OCI-LY3 (cell line): ENCODE measurements around the gene IFNAR1.

Experiments used
- EZH2phosphoT487 ChIP-seq: fragments of 200-600 bp; shearing (Covaris generic); IDR thresholded peaks from 2 replicates; pipeline ENCODE4 v1.6.1; 2018; ENCODE audit warnings: antibody characterized with exemption, mixed run types, low read depth
- TF ChIP-seq, protein P1 (sequence below): fragments of 200-600, 300-600 bp; sonication (generic); IDR thresholded peaks from 2 replicates; pipeline ENCODE4 v1.5.1; 2014; ENCODE audit warnings: antibody characterized with exemption, low read length, low read depth

DNA sequence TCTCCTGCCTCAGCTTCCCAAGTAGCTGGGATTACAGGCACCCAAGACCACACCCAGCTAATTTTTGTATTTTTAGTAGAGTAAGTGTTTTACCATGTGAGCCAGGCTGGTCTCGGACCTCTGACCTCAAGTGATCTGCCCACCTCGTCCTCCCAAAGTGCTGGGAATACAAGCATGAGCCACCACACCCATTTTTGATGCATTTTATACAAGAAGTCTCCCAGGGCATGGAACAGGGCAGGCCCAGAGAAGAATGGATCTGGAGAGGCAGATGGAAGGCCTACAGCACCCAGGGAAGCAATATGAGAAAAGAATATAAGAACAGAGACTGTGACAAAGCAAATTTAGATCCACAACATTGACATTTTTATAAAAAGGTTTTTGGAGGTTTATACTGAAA is 18.8 kb upstream of the IFNAR1 start:
- TF ChIP-seq, protein P1, sequence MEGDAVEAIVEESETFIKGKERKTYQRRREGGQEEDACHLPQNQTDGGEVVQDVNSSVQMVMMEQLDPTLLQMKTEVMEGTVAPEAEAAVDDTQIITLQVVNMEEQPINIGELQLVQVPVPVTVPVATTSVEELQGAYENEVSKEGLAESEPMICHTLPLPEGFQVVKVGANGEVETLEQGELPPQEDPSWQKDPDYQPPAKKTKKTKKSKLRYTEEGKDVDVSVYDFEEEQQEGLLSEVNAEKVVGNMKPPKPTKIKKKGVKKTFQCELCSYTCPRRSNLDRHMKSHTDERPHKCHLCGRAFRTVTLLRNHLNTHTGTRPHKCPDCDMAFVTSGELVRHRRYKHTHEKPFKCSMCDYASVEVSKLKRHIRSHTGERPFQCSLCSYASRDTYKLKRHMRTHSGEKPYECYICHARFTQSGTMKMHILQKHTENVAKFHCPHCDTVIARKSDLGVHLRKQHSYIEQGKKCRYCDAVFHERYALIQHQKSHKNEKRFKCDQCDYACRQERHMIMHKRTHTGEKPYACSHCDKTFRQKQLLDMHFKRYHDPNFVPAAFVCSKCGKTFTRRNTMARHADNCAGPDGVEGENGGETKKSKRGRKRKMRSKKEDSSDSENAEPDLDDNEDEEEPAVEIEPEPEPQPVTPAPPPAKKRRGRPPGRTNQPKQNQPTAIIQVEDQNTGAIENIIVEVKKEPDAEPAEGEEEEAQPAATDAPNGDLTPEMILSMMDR: no peak
- TF ChIP-seq EZH2phosphoT487: no peak
